Transverse colon (tissue), 4 donors: ENCODE results near the gene MMP2. TPM values are rescaled to one million over a fixed set of nuclear protein-coding genes. Genes with fewer than 3 reads are reported as not detected.

Source experiments
- DNase-seq: peaks from one replicate; pipeline ENCODE4 v3.0.0-alpha.2; 2019
- H3K27ac ChIP-seq, 4 donors: fragments of 200-600 bp; sonication (generic); 2 replicates each; pipeline ENCODE4 v1.5.1; 2016 to 2018; ENCODE audit warnings: inconsistent platforms in 4 of 4
- H3K27me3 ChIP-seq: fragments of 200-600 bp; sonication (generic); 2 replicates; pipeline ENCODE4 v1.5.1; 2017; ENCODE audit warnings: inconsistent platforms
- H3K36me3 ChIP-seq, 4 donors: fragments of 200-600 bp; sonication (generic); 2 replicates each; pipeline ENCODE4 v1.5.1; 2017 to 2019; ENCODE audit warnings: inconsistent platforms in 4 of 4
- H3K4me1 ChIP-seq, 4 donors: fragments of 200-600 bp; sonication (generic); 2 replicates each; pipeline ENCODE4 v1.5.1; 2017 to 2020; ENCODE audit warnings: inconsistent platforms in 4 of 4
- H3K4me3 ChIP-seq, 4 donors: fragments of 200-600 bp; sonication (generic); 1 replicate in 1 of 4; 2 replicates in 3 of 4; pipeline versions ENCODE4 v1.5.1 to v1.6.1; 2017 to 2019; ENCODE audit warnings: inconsistent platforms in 4 of 4
- H3K9me3 ChIP-seq, 2 donors: fragments of 200-600 bp; sonication (generic); 2 replicates each; pipeline ENCODE4 v1.5.1; 2017 to 2019; ENCODE audit warnings: inconsistent platforms in 2 of 2
- CTCF ChIP-seq, 5 experiments: fragments of 200-600 bp in 3 of 5; fragments of 450-650 bp in 2 of 5; sonication (generic) in 3 of 5; IDR thresholded peaks; 1 replicate in 2 of 5; 2 replicates in 3 of 5; pipeline ENCODE4 v1.5.1; 2016 to 2017; ENCODE audit warnings: antibody characterized with exemption in 5 of 5, inconsistent platforms in 3 of 5, mild to moderate bottlenecking in 2 of 5, moderate library complexity in 1 of 5
- EP300 ChIP-seq: sonication (generic); formaldehyde crosslinking; IDR thresholded peaks from one replicate; pipeline ENCODE4 v1.6.1; 2017; ENCODE audit warnings: antibody characterized with exemption, low read depth
- POLR2A ChIP-seq: fragments of 450-650 bp; IDR thresholded peaks from one replicate; pipeline ENCODE4 v1.6.1; 2016; ENCODE audit warnings: antibody characterized with exemption, mild to moderate bottlenecking, moderate library complexity
- POLR2AphosphoS5 ChIP-seq, 3 donors: sonication (generic); formaldehyde crosslinking; IDR thresholded peaks; one replicate each; pipeline ENCODE4 v1.6.1; 2016; ENCODE audit warnings: antibody characterized with exemption in 3 of 3
- WGBS, 2 donors: methylation state at CpG; one replicate each; pipeline ENCODE4 v1.1.5; 2018; ENCODE audit warnings: low coverage in 1 of 2; 5-methylcytosine and 5-hydroxymethylcytosine counted together
- in situ Hi-C, 4 donors: fragments of 200-750 bp; cut with MboI; loops; one replicate each; pipeline versions ENCODE4 v1.15.0 to v1.15.1; 2017; ENCODE audit warnings: low sequenced_read_pairs in 3 of 4, low pct_ligation_motif_present in 1 of 4, low pct_unique_long_range_greater_than_20kb in 1 of 4
- intact Hi-C: fragments of 100-400 bp; cut with DNase I; formaldehyde crosslinking; loops from one replicate; pipeline ENCODE4 v1.15.1; 2023; ENCODE audit warnings: low total_unique reads
- total RNA-seq, 4 donors: library from RNA; depleted of rRNA; stranded (reverse); fragments of >200 nt; gene quantifications; one replicate each; pipeline ENCODE4 v1.1.0, GENCODE V29; 2016

The MMP2 gene
- total RNA-seq, 4 donors from 2014 or later = 52.7 to 105 (median 73.1) TPM

- Histone ChIP-seq H3K27me3 (no peaks in the 10 kb centered on the region), H3K9me3 (no peaks in the 10 kb centered on the region), H3K4me1 (no peaks in the 10 kb centered on the region), H3K27ac (no peak overlapping the region), H3K36me3 (no peaks in the 10 kb centered on the region), H3K4me3 (no peak overlapping the region)
- in situ Hi-C loops (loop anchor here in 2 of 4 donors (10.0 kb wide), 2 partner anchors 79 to 161 kb away; no protein-coding TSS in a partner anchor), intact Hi-C loops (loop anchor here (5.0 kb wide), 2 partner anchors 36 to 76 kb away; partner anchors contain the start of gene LPCAT2)
- DNase-seq = no peak
- no peak for TF ChIP-seq EP300
- TF ChIP-seq CTCF (IDR thresholded peaks at IDR 0.05) = peak; percentile 29 to 43 (median 39)
- 35% methylated on average over 2 of the region's 2 CpGs for WGBS, 2 donors
These were observed 64.5 kb downstream of the MMP2 start for GRCh38 chr16:55543472-55543871.

- Histone ChIP-seq H3K27ac (no peak overlapping the region), H3K36me3 (no peaks in the 10 kb centered on the region), H3K9me3 (no peaks in the 10 kb centered on the region), H3K4me1 (peaks cover 0 to 8% (median 0%) of the 10 kb centered on the region in 4 donors), H3K27me3 (peaks cover 3% of the 10 kb centered on the region), H3K4me3 (no peak overlapping the region)
- DNase-seq = no peak
- intact Hi-C loops (no loop called here), in situ Hi-C loops (loop anchor here in 1 of 4 donors (10.0 kb wide), 1 partner anchor 152 kb away; no protein-coding TSS in a partner anchor)
- no peak for TF ChIP-seq POLR2AphosphoS5 (IDR thresholded peaks at IDR 0.05)
- TF ChIP-seq POLR2A = no peak
- no peak for TF ChIP-seq EP300
- TF ChIP-seq CTCF (IDR thresholded peaks at IDR 0.05) = no peak
These were observed 73.6 kb downstream of the MMP2 start for GRCh38 chr16:55552621-55553020.

- Histone ChIP-seq H3K27me3 (peaks cover 3% of the 10 kb centered on the region), H3K9me3 (no peaks in the 10 kb centered on the region), H3K4me1 (peaks cover 7 to 33% (median 17%) of the 10 kb centered on the region in 4 donors), H3K4me3 (no peak overlapping the region), H3K27ac (no peak overlapping the region), H3K36me3 (no peaks in the 10 kb centered on the region)
- WGBS, 2 donors = 55 to 85% methylated on average over 2 of the region's 2 CpGs
- in situ Hi-C loops = loop anchor here in 1 of 4 donors (10.0 kb wide), 1 partner anchor 149 kb away; no protein-coding TSS in a partner anchor
- no peak for TF ChIP-seq POLR2AphosphoS5 (IDR thresholded peaks at IDR 0.05)
- TF ChIP-seq CTCF (IDR thresholded peaks at IDR 0.05) = no peak
- TF ChIP-seq EP300 = no peak
- no peak for TF ChIP-seq POLR2A
- intact Hi-C loops = no loop called here
- no peak for DNase-seq
These were observed 76.4 kb downstream of the MMP2 start for GRCh38 chr16:55555436-55555835.

Other genes starting within 250 kb of the MMP2 start
- gene IRX6, start 155.0 kb upstream of the MMP2 start, total RNA-seq = 1 to 10 TPM in 1 of 4 donors, not detected in 3; 1.1 TPM
- gene LPCAT2, start 29.9 kb downstream of the MMP2 start, total RNA-seq = 10 to 100 TPM in 1 of 4 donors, 1 to 10 TPM in 3; 1.6 to 11.6 (median 6.2) TPM
- gene CAPNS2, start 87.5 kb downstream of the MMP2 start, total RNA-seq = under 1 TPM in 2 of 4 donors, not detected in 2; 0.55 to 0.64 TPM
- under 1 TPM in 1 of 4 donors, not detected in 3; 0.32 TPM for gene SLC6A2, start 176.8 kb downstream of the MMP2 start, total RNA-seq